ENCODE measurements around the gene XRCC6. TPM values are rescaled to one million over a fixed set of nuclear protein-coding genes. Genes with fewer than 3 reads are reported as not detected.

XRCC6 gene
- total RNA-seq, 1 donor from 2014 or later, result 158 TPM

DNA sequence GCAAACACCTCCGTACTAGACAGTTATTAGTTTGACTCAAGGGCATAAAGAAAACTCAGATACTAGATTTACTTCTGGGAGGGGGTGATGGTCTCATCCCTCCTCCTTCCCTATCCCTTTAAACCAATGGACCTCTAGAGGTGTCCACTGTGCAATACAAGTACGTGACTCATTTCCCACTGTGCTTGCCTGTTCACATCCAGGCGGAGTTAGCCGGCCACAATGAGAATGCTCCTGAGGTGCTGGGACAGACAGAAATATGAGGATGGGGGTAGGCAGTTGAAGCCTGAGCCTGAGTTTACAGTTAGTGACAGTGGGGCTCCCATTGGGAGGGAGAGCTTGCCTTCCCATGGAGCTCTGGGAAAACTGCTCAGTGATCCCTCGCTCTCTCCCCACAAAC, 23.0 kb upstream of the XRCC6 start:
- TF ChIP-seq POLR2A (IDR thresholded peaks at IDR 0.05) (no peak), POLR2AphosphoS5 (IDR thresholded peaks at IDR 0.05; ENCODE audit: insufficient read depth in 1 of 2, low read depth in 1 of 2) (no peak)
- TF ChIP-seq, protein P1, sequence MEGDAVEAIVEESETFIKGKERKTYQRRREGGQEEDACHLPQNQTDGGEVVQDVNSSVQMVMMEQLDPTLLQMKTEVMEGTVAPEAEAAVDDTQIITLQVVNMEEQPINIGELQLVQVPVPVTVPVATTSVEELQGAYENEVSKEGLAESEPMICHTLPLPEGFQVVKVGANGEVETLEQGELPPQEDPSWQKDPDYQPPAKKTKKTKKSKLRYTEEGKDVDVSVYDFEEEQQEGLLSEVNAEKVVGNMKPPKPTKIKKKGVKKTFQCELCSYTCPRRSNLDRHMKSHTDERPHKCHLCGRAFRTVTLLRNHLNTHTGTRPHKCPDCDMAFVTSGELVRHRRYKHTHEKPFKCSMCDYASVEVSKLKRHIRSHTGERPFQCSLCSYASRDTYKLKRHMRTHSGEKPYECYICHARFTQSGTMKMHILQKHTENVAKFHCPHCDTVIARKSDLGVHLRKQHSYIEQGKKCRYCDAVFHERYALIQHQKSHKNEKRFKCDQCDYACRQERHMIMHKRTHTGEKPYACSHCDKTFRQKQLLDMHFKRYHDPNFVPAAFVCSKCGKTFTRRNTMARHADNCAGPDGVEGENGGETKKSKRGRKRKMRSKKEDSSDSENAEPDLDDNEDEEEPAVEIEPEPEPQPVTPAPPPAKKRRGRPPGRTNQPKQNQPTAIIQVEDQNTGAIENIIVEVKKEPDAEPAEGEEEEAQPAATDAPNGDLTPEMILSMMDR (IDR thresholded peaks at IDR 0.05), result no peak
- DNase-seq (ENCODE audit: extremely low spot score in 2 of 2), result no peak
- intact Hi-C loops (cut with DNase I), result no loop called here
- Histone ChIP-seq H3K27me3 (no peaks in the 10 kb centered on the region), H3K36me3 (peaks cover 0 to 9% of the 10 kb centered on the region in 2 donors), H3K27ac (no peak overlapping the region), H3K4me3 (no peak overlapping the region), H3K4me1 (peaks cover 24% of the 10 kb centered on the region), H3K9me3 (no peaks in the 10 kb centered on the region)

DNA sequence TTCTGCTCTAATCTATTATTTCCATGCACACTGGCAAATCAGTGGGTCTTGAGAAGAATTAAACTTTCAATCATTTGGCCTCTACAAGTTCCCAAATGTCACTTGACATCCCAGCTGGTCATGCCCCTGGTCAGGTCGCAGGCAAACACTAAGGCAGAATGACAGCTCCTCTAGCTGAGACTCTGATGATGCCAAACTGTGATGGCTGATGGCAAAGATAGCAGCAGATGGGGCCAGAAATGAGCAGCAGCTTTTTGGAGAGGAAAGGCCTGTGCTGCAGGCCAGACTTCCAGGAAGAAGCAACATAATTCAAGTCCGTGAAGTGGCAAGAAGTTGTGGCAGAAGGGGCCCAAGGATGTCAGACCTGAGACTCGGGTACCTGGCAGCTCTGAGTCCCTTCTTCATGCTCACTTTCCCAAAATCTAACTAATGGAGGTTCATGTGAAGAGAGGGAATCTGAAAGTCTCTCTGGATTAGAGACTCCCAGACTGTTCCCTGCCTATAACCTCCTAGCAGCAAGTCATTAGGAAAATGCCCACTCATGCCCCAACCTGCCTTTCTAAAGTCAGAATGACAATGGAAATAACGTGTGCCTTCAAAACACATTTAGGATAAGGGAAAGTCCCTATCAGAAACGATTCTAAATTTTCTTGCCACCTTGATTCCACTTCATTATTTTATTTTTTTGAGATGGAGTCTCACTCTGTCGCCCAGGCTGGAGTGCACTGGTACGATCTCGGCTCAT, 22.0 kb upstream of the XRCC6 start:
- Histone ChIP-seq H3K4me3 (no peak overlapping the region), H3K9me3 (no peaks in the 10 kb centered on the region), H3K4me1 (peaks cover 24% of the 10 kb centered on the region), H3K27ac (no peak overlapping the region), H3K36me3 (peaks cover 0 to 15% of the 10 kb centered on the region in 2 donors), H3K27me3 (no peaks in the 10 kb centered on the region)
- intact Hi-C loops (cut with DNase I), result no loop called here
- DNase-seq (ENCODE audit: extremely low spot score in 2 of 2), result no peak
- TF ChIP-seq, protein P1 (IDR thresholded peaks at IDR 0.05), result no peak
- TF ChIP-seq POLR2A (IDR thresholded peaks at IDR 0.05) (no peak), POLR2AphosphoS5 (IDR thresholded peaks at IDR 0.05; ENCODE audit: insufficient read depth in 1 of 2, low read depth in 1 of 2) (no peak)

DNA sequence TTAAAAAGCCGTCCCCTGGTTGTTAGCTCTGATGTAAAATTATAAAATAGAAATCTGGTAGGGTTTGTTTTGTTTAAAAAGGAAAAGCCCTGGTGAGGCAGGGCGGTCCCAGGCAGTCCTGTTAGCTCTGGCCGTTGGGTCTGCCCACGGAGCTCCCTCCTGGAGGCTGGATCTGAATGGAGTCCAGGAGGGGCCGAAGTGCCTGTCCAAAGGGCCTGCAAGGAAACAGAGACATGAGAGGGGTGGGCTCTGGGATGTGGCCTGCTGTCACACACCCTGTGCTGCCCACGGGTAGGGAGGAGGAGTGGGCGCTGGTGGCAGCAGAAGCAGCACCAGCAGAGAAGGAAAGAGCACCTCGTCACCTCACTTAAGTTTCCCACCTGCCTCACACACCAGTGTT, 20.1 kb upstream of the XRCC6 start:
- intact Hi-C loops (cut with DNase I), result no loop called here

DNA sequence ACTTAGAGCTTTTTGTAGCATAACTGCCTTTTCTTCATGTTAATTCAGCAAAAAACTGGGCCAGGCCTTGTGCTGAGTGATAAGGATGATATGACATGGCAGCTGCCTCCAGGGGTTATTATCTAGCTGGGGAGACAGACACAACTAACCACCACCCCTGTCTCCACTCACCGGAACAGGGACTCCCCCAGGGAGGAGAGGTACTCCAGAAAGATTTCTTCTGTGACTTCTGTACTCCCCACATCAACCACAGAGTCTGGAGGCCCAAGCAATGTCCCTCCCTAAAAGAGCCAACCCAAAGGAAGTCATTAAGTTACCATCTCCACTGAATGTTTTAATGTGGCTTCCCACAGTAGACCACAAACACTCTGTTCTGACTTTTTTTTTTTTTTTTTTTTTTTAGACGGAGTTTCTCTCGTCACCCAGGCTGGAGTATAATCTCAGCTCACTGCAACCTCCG, 17.2 kb upstream of the XRCC6 start:
- intact Hi-C loops (cut with DNase I), result no loop called here
- H3K36me3 ChIP-seq, result peaks cover 0 to 38% of the 10 kb centered on the region in 2 donors
- H3K27ac ChIP-seq, result no peak overlapping the region
- H3K27me3 ChIP-seq, result no peaks in the 10 kb centered on the region
- peaks cover 3% of the 10 kb centered on the region for H3K4me1 ChIP-seq
- H3K4me3 ChIP-seq, result no peak overlapping the region
- H3K9me3 ChIP-seq, result no peaks in the 10 kb centered on the region
- DNase-seq (ENCODE audit: extremely low spot score in 2 of 2), result no peak
- TF ChIP-seq POLR2AphosphoS5 (IDR thresholded peaks at IDR 0.05; ENCODE audit: insufficient read depth in 1 of 2, low read depth in 1 of 2) (no peak), POLR2A (IDR thresholded peaks at IDR 0.05) (no peak)
- TF ChIP-seq, protein P1 (IDR thresholded peaks at IDR 0.05), result no peak

More for the DNA sequence above, 20.1 kb upstream of the XRCC6 start:
- Histone ChIP-seq H3K27ac (no peak overlapping the region), H3K36me3 (peaks cover 0 to 30% of the 10 kb centered on the region in 2 donors), H3K9me3 (no peaks in the 10 kb centered on the region), H3K4me1 (peaks cover 24% of the 10 kb centered on the region), H3K27me3 (no peaks in the 10 kb centered on the region), H3K4me3 (no peak overlapping the region)
- TF ChIP-seq, protein P1 (IDR thresholded peaks at IDR 0.05), result no peak
- DNase-seq (ENCODE audit: extremely low spot score in 2 of 2), result no peak

GRCh38 chr22:41608386-41608785, 12.7 kb upstream of the XRCC6 start:
- no peak for DNase-seq (ENCODE audit: extremely low spot score in 2 of 2)
- no peak overlapping the region for H3K27ac ChIP-seq
- H3K4me3 ChIP-seq, result no peak overlapping the region
- intact Hi-C loops (cut with DNase I), result no loop called here
- TF ChIP-seq, protein P1 (IDR thresholded peaks at IDR 0.05), result no peak
- no peak for TF ChIP-seq POLR2A (IDR thresholded peaks at IDR 0.05)
- TF ChIP-seq POLR2AphosphoS5 (IDR thresholded peaks at IDR 0.05; ENCODE audit: insufficient read depth in 1 of 2, low read depth in 1 of 2), result no peak
- no peaks in the 10 kb centered on the region for H3K9me3 ChIP-seq
- no peaks in the 10 kb centered on the region for H3K27me3 ChIP-seq
- no peaks in the 10 kb centered on the region for H3K4me1 ChIP-seq
- H3K36me3 ChIP-seq, result peaks cover 0 to 28% of the 10 kb centered on the region in 2 donors

Measured in vagina (tissue), 2 donors.